Endothelial cell of umbilical vein (primary cell): Measurements from ENCODE around the gene MCC.

ENCODE experiments used
- POLR2A ChIP-seq: IDR thresholded peaks from 2 replicates; pipeline ENCODE4 v1.6.1; 2012; ENCODE audit warnings: low read depth, mild to moderate bottlenecking, control low read depth, low read length
- TF ChIP-seq, protein P1 (sequence below), 2 donors: IDR thresholded peaks; 1 replicate in 1 of 2; 2 replicates in 1 of 2; pipeline ENCODE4 v1.5.1; 2011; ENCODE audit warnings: low read length in 2 of 2, mild to moderate bottlenecking in 2 of 2, moderate library complexity in 2 of 2, control low read depth in 1 of 2, inconsistent platforms in 1 of 2, low read depth in 1 of 2; ENCODE audit not compliant: insufficient read depth in 1 of 2; ENCODE audit errors: extremely low read depth in 1 of 2

DNA sequence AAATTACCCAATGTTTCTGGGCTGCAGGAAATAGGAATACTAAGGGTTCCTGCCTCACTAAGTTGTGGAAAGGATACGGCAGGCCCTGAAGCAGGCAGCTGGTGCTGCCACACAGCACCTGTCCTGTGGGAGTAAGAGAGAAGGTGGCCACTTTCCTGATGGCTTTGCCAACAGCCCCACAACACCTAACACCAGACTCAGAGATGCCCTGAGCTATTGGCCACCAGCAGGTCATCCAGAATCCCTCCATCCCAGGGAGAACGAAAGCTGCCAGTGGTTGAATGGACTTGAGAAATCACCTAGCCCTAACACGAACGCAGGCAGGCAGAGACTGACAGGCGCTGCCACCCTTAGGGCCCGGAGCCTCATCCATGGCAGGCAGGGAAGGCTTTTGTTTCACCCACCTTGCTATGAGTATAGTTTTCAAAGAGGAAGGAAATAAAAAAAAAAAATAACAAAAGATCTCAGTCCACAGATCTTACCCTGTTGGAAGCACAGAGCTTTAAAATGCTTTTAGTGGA lies 429.5 kb downstream of the MCC start:
- TF ChIP-seq POLR2A, result no peak
- TF ChIP-seq, protein P1, sequence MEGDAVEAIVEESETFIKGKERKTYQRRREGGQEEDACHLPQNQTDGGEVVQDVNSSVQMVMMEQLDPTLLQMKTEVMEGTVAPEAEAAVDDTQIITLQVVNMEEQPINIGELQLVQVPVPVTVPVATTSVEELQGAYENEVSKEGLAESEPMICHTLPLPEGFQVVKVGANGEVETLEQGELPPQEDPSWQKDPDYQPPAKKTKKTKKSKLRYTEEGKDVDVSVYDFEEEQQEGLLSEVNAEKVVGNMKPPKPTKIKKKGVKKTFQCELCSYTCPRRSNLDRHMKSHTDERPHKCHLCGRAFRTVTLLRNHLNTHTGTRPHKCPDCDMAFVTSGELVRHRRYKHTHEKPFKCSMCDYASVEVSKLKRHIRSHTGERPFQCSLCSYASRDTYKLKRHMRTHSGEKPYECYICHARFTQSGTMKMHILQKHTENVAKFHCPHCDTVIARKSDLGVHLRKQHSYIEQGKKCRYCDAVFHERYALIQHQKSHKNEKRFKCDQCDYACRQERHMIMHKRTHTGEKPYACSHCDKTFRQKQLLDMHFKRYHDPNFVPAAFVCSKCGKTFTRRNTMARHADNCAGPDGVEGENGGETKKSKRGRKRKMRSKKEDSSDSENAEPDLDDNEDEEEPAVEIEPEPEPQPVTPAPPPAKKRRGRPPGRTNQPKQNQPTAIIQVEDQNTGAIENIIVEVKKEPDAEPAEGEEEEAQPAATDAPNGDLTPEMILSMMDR (IDR thresholded peaks at IDR 0.05; ENCODE audit: extremely low read depth in 1 of 2, insufficient read depth in 1 of 2, low read depth in 1 of 2, low read length in 2 of 2), result no peak
